K562 (cell line): Measurements from ENCODE around the gene FOXN3. TPM values are rescaled to one million over a fixed set of nuclear protein-coding genes. Genes with fewer than 3 reads are reported as not detected.

Source experiments
- ATAC-seq: fragments of 200-7000 bp; cut with Tn5 transposase; 3 replicates; pipeline ENCODE4 v1.9.1; 2020; ENCODE audit warnings: moderate library complexity
- BruUV-seq: library from RNA; stranded (reverse); fragments of 400-500 nt; replicated peaks from 2 replicates; lab custom pipeline; 2021; lab: Mats Ljungman, UMichigan
- CTCF ChIA-PET: fragments of 300-600 bp; formaldehyde crosslinking; extraction: SDS; loops from one replicate; lab custom pipeline; 2021; ENCODE audit warnings: low intra/inter-chr PET ratio; lab: Yijun Ruan, JAX
- POLR2A ChIA-PET: fragments of 300-600, 350-650 bp; sonication (Branson Sonifier 250); formaldehyde crosslinking; extraction: SDS; loops from one replicate; lab custom pipeline; 2021; ENCODE audit warnings: antibody characterized with exemption, inconsistent platforms; lab: Yijun Ruan, JAX
- DNase-seq, 4 experiments: peaks; one replicate each; pipeline versions ENCODE4 v3.0.0 to v3.0.0-alpha.2; 2011 to 2018; ENCODE audit warnings: low spot score in 3 of 4, mixed read lengths in 3 of 4; ENCODE audit errors: extremely low read depth in 1 of 4
- FAIRE-seq: peaks from 2 replicates; lab custom pipeline; 2011; peaks lifted over from hg19 to GRCh38; lab: Jason Lieb, UNC
- H2AFZ ChIP-seq: 2 replicates; pipeline ENCODE4 v1.6.0; 2011; ENCODE audit warnings: low read depth, low read length, control low read depth, inconsistent platforms
- H3K27ac ChIP-seq: fragments of 200-600 bp; 3 replicates; pipeline ENCODE4 v1.8.0; 2011; ENCODE audit warnings: low read depth, mild to moderate bottlenecking, control low read depth, inconsistent platforms, low read length, moderate library complexity, mixed read lengths; ENCODE audit errors: extremely low read depth
- H3K27me3 ChIP-seq, 2 experiments: fragments of 300-600 bp in 1 of 2; 2 replicates in 1 of 2; 3 replicates in 1 of 2; pipeline versions ENCODE4 v1.6.0 to v1.8.0; 2011; ENCODE audit warnings: inconsistent platforms in 2 of 2, low read length in 2 of 2, mild to moderate bottlenecking in 1 of 2, mixed read lengths in 1 of 2, moderate library complexity in 1 of 2; ENCODE audit not compliant: control insufficient read depth in 2 of 2, insufficient read depth in 2 of 2
- H3K36me3 ChIP-seq: fragments of 300-600 bp; 3 replicates; pipeline ENCODE4 v1.8.0; 2011; ENCODE audit warnings: mild to moderate bottlenecking, low read length, inconsistent platforms; ENCODE audit not compliant: control insufficient read depth, insufficient read depth
- H3K4me1 ChIP-seq, 2 experiments: fragments of 200-600 bp in 1 of 2; replicated peaks in 1 of 2; 2 replicates in 1 of 2; 3 replicates in 1 of 2; pipeline versions ENCODE4 v1.5.1 to v1.8.0; 2011; ENCODE audit warnings: inconsistent platforms in 2 of 2, low read length in 2 of 2, mild to moderate bottlenecking in 1 of 2, mixed read lengths in 1 of 2, moderate library complexity in 1 of 2; ENCODE audit not compliant: control insufficient read depth in 2 of 2, insufficient read depth in 2 of 2
- H3K4me2 ChIP-seq: 2 replicates; pipeline ENCODE4 v1.6.1; 2011; ENCODE audit warnings: low read length, control low read depth, inconsistent platforms, mixed read lengths; ENCODE audit not compliant: insufficient read depth
- H3K4me3 ChIP-seq: fragments of 200-600 bp; sonication (generic), shearing (Covaris generic); 2 replicates; pipeline ENCODE4 v1.5.1; 2016; ENCODE audit warnings: control low read depth, inconsistent platforms
- H3K79me2 ChIP-seq: fragments of 200-600 bp; 3 replicates; pipeline ENCODE4 v1.8.0; 2011; ENCODE audit warnings: low read length, inconsistent platforms; ENCODE audit not compliant: control insufficient read depth, insufficient read depth
- H3K9ac ChIP-seq, 2 experiments: 2 replicates each; pipeline versions ENCODE4 v1.6.0 to v1.6.1; 2011; ENCODE audit warnings: low read depth in 2 of 2, low read length in 2 of 2, control low read depth in 1 of 2, inconsistent platforms in 1 of 2, mild to moderate bottlenecking in 1 of 2, mixed read lengths in 1 of 2; ENCODE audit not compliant: insufficient read depth in 1 of 2
- H3K9me1 ChIP-seq: one replicate; pipeline ENCODE4 v1.6.0; 2011; ENCODE audit warnings: inconsistent platforms, mild to moderate bottlenecking, low read length, moderate library complexity; ENCODE audit not compliant: control insufficient read depth, insufficient read depth
- H3K9me3 ChIP-seq: replicated peaks from 2 replicates; pipeline ENCODE4 v1.5.1; 2011; ENCODE audit warnings: low read depth, low read length, inconsistent platforms; ENCODE audit not compliant: control insufficient read depth, insufficient read depth
- H4K20me1 ChIP-seq: replicated peaks from 2 replicates; pipeline ENCODE4 v1.6.1; 2011; ENCODE audit warnings: low read length, inconsistent platforms, mixed read lengths; ENCODE audit not compliant: control insufficient read depth, insufficient read depth
- CBX1 ChIP-seq: sonication (generic); IDR thresholded peaks from 2 replicates; pipeline ENCODE4 v1.6.1; 2016; ENCODE audit warnings: antibody characterized with exemption, low read depth, mild to moderate bottlenecking
- CHD7 ChIP-seq: fragments of 200-600 bp; sonication (generic); IDR thresholded peaks from one replicate; pipeline ENCODE4 v1.6.1; 2012; ENCODE audit warnings: mild to moderate bottlenecking, low read depth, low read length, inconsistent platforms
- GABPB1 ChIP-seq: sonication (generic); formaldehyde crosslinking; IDR thresholded peaks from 2 replicates; pipeline ENCODE4 v1.8.0; 2022; ENCODE audit warnings: mild to moderate bottlenecking, missing genetic modification reagents
- HNRNPUL1 ChIP-seq: fragments of 200-400 bp; formaldehyde crosslinking; IDR thresholded peaks from 2 replicates; pipeline ENCODE4 v1.6.1; 2017; ENCODE audit warnings: low read length
- KLF1 ChIP-seq: fragments of 450-650 bp; IDR thresholded peaks from 2 replicates; pipeline ENCODE4 v1.6.1; 2016; ENCODE audit warnings: missing genetic modification characterization, missing compliant biosample characterization
- RNF2 ChIP-seq: sonication (generic); IDR thresholded peaks from 2 replicates; pipeline ENCODE4 v1.6.1; 2016
- SNAPC5 ChIP-seq: fragments of 250-450 bp; sonication (Bioruptor Pico); IDR thresholded peaks from 2 replicates; pipeline ENCODE4 v1.8.0; 2021; ENCODE audit warnings: moderate library complexity, mild to moderate bottlenecking, inconsistent platforms
- ZBTB2 ChIP-seq: fragments of 450-650 bp; IDR thresholded peaks from 2 replicates; pipeline ENCODE4 v1.6.1; 2016; ENCODE audit warnings: antibody characterized with exemption
- ZNF133 ChIP-seq: fragments of 250-450 bp; sonication (Bioruptor Pico); IDR thresholded peaks from 2 replicates; pipeline ENCODE4 v1.4.0; 2020; ENCODE audit warnings: mild to moderate bottlenecking
- ZNF140 ChIP-seq: fragments of 250-450 bp; sonication (Bioruptor Pico); IDR thresholded peaks from 2 replicates; pipeline ENCODE4 v1.8.0; 2021; ENCODE audit warnings: moderate library complexity, mild to moderate bottlenecking, inconsistent platforms
- WGBS: fragments of 100-300 bp; shearing (Covaris generic); methylation state at CpG from one replicate; pipeline ENCODE4 v1.1.6; 2016; ENCODE audit warnings: low coverage, mixed read lengths; ENCODE audit not compliant: insufficient coverage; ENCODE audit errors: missing lambda C conversion rate; 5-methylcytosine and 5-hydroxymethylcytosine counted together
- in situ Hi-C: fragments of 300-500 bp; cut with MboI; formaldehyde crosslinking; loops from 4 replicates; pipeline ENCODE4 v1.15.0; 2018; ENCODE audit warnings: inconsistent platforms, mixed read lengths
- intact Hi-C: fragments of 100-400 bp; cut with micrococcal nuclease; formaldehyde crosslinking; loops from 2 replicates; pipeline ENCODE4 v1.14.2; 2022
- polyA plus RNA-seq, 8 experiments: library from polyadenylated mRNA; depleted of rRNA in 4 of 8; stranded (reverse) in 5 of 8; unstranded in 3 of 8; fragments of >200 nt; fragmentation: Nextera tagmentation in 2 of 8; fragmentation: Illumina TruSeq in 1 of 8; extraction: Ambion mirVana in 2 of 8; extraction: Trizol in 1 of 8; gene quantifications; 2 replicates each; pipeline versions ENCODE4 v1.2.1 to v1.2.3, GENCODE V29; 2011 to 2014; ENCODE audit warnings: inconsistent platforms in 1 of 8, missing spikeins in 1 of 8
- total RNA-seq, 7 experiments: library from RNA; depleted of rRNA in 6 of 7; stranded (reverse); fragments of >200 nt in 6 of 7; fragmentation: Illumina TruSeq in 2 of 7; extraction: Trizol in 2 of 7; gene quantifications; 2 replicates each; pipeline versions ENCODE4 v1.2.1 to v1.2.3, GENCODE V29; 2011 to 2021; ENCODE audit warnings: low replicate concordance in 1 of 7

Gene FOXN3
- total and polyA plus RNA-seq, 9 of the 15 experiments (the other 6 are each of a cell fraction or from before 2014, with no cell fraction given), result 0.07 to 1.3 (median 0.40) TPM

- Histone ChIP-seq H3K27me3 (peaks cover 0 to 21% of the 10 kb centered on the region in 2 experiments; a peak in 3 of 5 replicates), H3K4me3 (no peak overlapping the region), H2AFZ (no peak overlapping the region), H3K4me2 (no peak overlapping the region), H4K20me1 (no peaks in the 10 kb centered on the region), H3K79me2 (no peaks in the 10 kb centered on the region), H3K9me1 (no peaks in the 10 kb centered on the region), H3K27ac (no peak overlapping the region), H3K9ac (no peak overlapping the region), H3K9me3 (no peaks in the 10 kb centered on the region), H3K4me1 (no peaks in the 10 kb centered on the region), H3K36me3 (no peaks in the 10 kb centered on the region)
- intact Hi-C loops (no loop called here), in situ Hi-C loops (no loop called here)
- DNase-seq (no peak), FAIRE-seq (no peak), ATAC-seq (no peak)
- no TSS peak for BruUV-seq
- POLR2A ChIA-PET, result no interaction called here
- 0% methylated on average over 3 of the region's 6 CpGs for WGBS
- CTCF ChIA-PET, result no interaction called here
- no peak for TF ChIP-seq RNF2
- no peak for TF ChIP-seq ZNF133
- no peak for TF ChIP-seq HNRNPUL1
- TF ChIP-seq GABPB1 (CRISPR knock-in tag), result no peak
- no peak for TF ChIP-seq SNAPC5 (CRISPR knock-in tag)
- TF ChIP-seq CHD7, result no peak
- TF ChIP-seq CBX1, result no peak
- no peak for TF ChIP-seq ZBTB2
- TF ChIP-seq ZNF140 (CRISPR knock-in tag), result no peak
- no peak for TF ChIP-seq KLF1
Measured at GRCh38 chr14:89294872-89295271, 122.2 kb downstream of the FOXN3 start.
